Ovary (tissue), 3 donors: ENCODE measurements around the gene WDFY4.

ENCODE experiments used
- EP300 ChIP-seq: sonication (generic); formaldehyde crosslinking; IDR thresholded peaks from one replicate; pipeline ENCODE4 v1.6.1; 2017; ENCODE audit warnings: antibody characterized with exemption
- TF ChIP-seq, protein P1 (sequence below), 3 donors: fragments of 450-650 bp in 2 of 3; fragments of 200-600 bp in 1 of 3; IDR thresholded peaks; one replicate each; pipeline versions ENCODE4 v1.5.1 to v1.8.0; 2016 to 2022; ENCODE audit warnings: antibody characterized with exemption in 3 of 3, mild to moderate bottlenecking in 1 of 3
- donor health status: DM: no; HTN: no; CAD: no.

GRCh38 chr10:48898426-48898825 lies 213.8 kb downstream of the WDFY4 start:
- TF ChIP-seq, protein P1, sequence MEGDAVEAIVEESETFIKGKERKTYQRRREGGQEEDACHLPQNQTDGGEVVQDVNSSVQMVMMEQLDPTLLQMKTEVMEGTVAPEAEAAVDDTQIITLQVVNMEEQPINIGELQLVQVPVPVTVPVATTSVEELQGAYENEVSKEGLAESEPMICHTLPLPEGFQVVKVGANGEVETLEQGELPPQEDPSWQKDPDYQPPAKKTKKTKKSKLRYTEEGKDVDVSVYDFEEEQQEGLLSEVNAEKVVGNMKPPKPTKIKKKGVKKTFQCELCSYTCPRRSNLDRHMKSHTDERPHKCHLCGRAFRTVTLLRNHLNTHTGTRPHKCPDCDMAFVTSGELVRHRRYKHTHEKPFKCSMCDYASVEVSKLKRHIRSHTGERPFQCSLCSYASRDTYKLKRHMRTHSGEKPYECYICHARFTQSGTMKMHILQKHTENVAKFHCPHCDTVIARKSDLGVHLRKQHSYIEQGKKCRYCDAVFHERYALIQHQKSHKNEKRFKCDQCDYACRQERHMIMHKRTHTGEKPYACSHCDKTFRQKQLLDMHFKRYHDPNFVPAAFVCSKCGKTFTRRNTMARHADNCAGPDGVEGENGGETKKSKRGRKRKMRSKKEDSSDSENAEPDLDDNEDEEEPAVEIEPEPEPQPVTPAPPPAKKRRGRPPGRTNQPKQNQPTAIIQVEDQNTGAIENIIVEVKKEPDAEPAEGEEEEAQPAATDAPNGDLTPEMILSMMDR (IDR thresholded peaks at IDR 0.05) = no peak
- no peak for TF ChIP-seq EP300
